Measurements from ENCODE around the gene GUK1. TPM values are rescaled to one million over a fixed set of nuclear protein-coding genes. Genes with fewer than 3 reads are reported as not detected.

The GUK1 gene
- total RNA-seq, 2 experiments from 2014 or later = 154 to 197 TPM

- no peak overlapping the region for H3K27ac ChIP-seq (ENCODE audit: low read depth, low read length, poor library complexity, severe bottlenecking)
- no peaks in the 10 kb centered on the region for H4K20me1 ChIP-seq (ENCODE audit: insufficient read depth, low read length)
- TF ChIP-seq EZH2phosphoT487 (IDR thresholded peaks at IDR 0.05; ENCODE audit: borderline replicate concordance, low read depth, low read length) = no peak
- TF ChIP-seq, protein P1, sequence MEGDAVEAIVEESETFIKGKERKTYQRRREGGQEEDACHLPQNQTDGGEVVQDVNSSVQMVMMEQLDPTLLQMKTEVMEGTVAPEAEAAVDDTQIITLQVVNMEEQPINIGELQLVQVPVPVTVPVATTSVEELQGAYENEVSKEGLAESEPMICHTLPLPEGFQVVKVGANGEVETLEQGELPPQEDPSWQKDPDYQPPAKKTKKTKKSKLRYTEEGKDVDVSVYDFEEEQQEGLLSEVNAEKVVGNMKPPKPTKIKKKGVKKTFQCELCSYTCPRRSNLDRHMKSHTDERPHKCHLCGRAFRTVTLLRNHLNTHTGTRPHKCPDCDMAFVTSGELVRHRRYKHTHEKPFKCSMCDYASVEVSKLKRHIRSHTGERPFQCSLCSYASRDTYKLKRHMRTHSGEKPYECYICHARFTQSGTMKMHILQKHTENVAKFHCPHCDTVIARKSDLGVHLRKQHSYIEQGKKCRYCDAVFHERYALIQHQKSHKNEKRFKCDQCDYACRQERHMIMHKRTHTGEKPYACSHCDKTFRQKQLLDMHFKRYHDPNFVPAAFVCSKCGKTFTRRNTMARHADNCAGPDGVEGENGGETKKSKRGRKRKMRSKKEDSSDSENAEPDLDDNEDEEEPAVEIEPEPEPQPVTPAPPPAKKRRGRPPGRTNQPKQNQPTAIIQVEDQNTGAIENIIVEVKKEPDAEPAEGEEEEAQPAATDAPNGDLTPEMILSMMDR (conservative IDR thresholded peaks at IDR 0.05; ENCODE audit: low read length) = no peak
- H3K79me2 ChIP-seq (ENCODE audit: insufficient read depth, low read depth, low read length) = no peaks in the 10 kb centered on the region
- H2AFZ ChIP-seq (ENCODE audit: low read length) = no peak overlapping the region
- H3K36me3 ChIP-seq (ENCODE audit: insufficient read depth, low read length) = peaks cover 22% of the 10 kb centered on the region
- DNase-seq (ENCODE audit: low spot score) = no peak
- ChIA-PET CTCF (ENCODE audit: unreplicated experiment) (no interaction called here), POLR2A (interaction anchor here (0.7 to 1.7 kb wide), 3 partner anchors 12 to 149 kb away, joined by 3 to 6 read pairs (median 4); no protein-coding TSS in a partner anchor)
- H3K4me2 ChIP-seq (ENCODE audit: low read length) = no peak overlapping the region
- H3K9me3 ChIP-seq (ENCODE audit: low read length) = no peaks in the 10 kb centered on the region
- H3K4me1 ChIP-seq (ENCODE audit: insufficient read depth, low read length, poor library complexity, severe bottlenecking) = peaks cover 15% of the 10 kb centered on the region
- intact Hi-C loops (cut with micrococcal nuclease; ENCODE audit: unreplicated experiment) = no loop called here
- no peaks in the 10 kb centered on the region for H3K9me2 ChIP-seq (ENCODE audit: insufficient read depth, low read length)
- no TSS peak for BruUV-seq (replicated peaks)
- H3K4me3 ChIP-seq (ENCODE audit: low read depth, low read length, poor library complexity, severe bottlenecking) = no peak overlapping the region
Observed at GRCh38 chr1:228152097-228152917, 12.2 kb downstream of the GUK1 start.

DNA sequence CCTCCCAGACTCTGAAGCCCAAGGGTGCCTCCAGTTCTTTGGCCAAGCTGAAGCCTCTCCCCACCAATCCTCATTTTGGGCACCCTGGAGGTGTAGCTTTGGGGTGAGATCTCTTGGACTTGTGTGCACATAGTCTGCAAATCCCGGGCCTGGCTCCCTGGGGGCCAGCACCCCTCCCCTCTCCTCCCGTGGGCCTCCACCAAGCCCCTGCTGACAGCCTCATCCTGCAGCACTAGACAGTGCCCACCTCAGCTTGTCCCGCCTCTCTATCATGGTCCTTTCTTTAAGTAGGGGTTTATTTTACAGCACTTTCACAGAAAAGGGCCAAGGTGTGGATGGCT, 12.8 kb downstream of the GUK1 start:
- H3K9me3 ChIP-seq (ENCODE audit: low read length) = no peaks in the 10 kb centered on the region
- ChIA-PET POLR2A (interaction anchor here (0.6 to 1.7 kb wide), 3 partner anchors 12 to 337 kb away, joined by 3 to 6 read pairs (median 4); no protein-coding TSS in a partner anchor), CTCF (ENCODE audit: unreplicated experiment) (no interaction called here)
- intact Hi-C loops (cut with micrococcal nuclease; ENCODE audit: unreplicated experiment) = no loop called here
- no peaks in the 10 kb centered on the region for H4K20me1 ChIP-seq (ENCODE audit: insufficient read depth, low read length)
- no TSS peak for BruUV-seq (replicated peaks)
- no peak overlapping the region for H2AFZ ChIP-seq (ENCODE audit: low read length)
- H3K36me3 ChIP-seq (ENCODE audit: insufficient read depth, low read length) = peaks cover 18% of the 10 kb centered on the region
- no peak overlapping the region for H3K4me3 ChIP-seq (ENCODE audit: low read depth, low read length, poor library complexity, severe bottlenecking)
- no peak overlapping the region for H3K27ac ChIP-seq (ENCODE audit: low read depth, low read length, poor library complexity, severe bottlenecking)
- TF ChIP-seq, protein P1 (conservative IDR thresholded peaks at IDR 0.05; ENCODE audit: low read length) = no peak
- TF ChIP-seq EZH2phosphoT487 (IDR thresholded peaks at IDR 0.05; ENCODE audit: borderline replicate concordance, low read depth, low read length) = no peak
- H3K4me2 ChIP-seq (ENCODE audit: low read length) = no peak overlapping the region
- H3K9me2 ChIP-seq (ENCODE audit: insufficient read depth, low read length) = no peaks in the 10 kb centered on the region
- no peak for DNase-seq (ENCODE audit: low spot score)
- H3K4me1 ChIP-seq (ENCODE audit: insufficient read depth, low read length, poor library complexity, severe bottlenecking) = peaks cover 15% of the 10 kb centered on the region
- no peaks in the 10 kb centered on the region for H3K79me2 ChIP-seq (ENCODE audit: insufficient read depth, low read depth, low read length)
